IMR-90 (cell line): ENCODE results near the gene RAD51B. TPM values are rescaled to one million over a fixed set of nuclear protein-coding genes. Genes with fewer than 3 reads are reported as not detected.

ENCODE experiments used
- ATAC-seq: fragments of 200-7000 bp; cut with Tn5 transposase; 2 replicates; pipeline ENCODE4 v1.9.1; 2020; ENCODE audit warnings: low read depth, mild to moderate bottlenecking, moderate library complexity
- BruUV-seq: library from RNA; stranded (reverse); fragments of 400-500 nt; replicated peaks from 2 replicates; lab custom pipeline; 2021; lab: Mats Ljungman, UMichigan
- CTCF ChIA-PET: fragments of 300-600 bp; formaldehyde crosslinking; extraction: SDS; loops from one replicate; lab custom pipeline; 2021; ENCODE audit warnings: antibody characterized with exemption; lab: Yijun Ruan, JAX
- POLR2A ChIA-PET: fragments of 300-600 bp; sonication (Branson Sonifier 250); formaldehyde crosslinking; loops from one replicate; lab custom pipeline; 2022; ENCODE audit warnings: antibody characterized with exemption; ENCODE audit not compliant: unreplicated experiment; lab: Charles Lee
- DNase-seq: peaks from one replicate; pipeline ENCODE4 v3.0.0; 2013
- H2AFZ ChIP-seq: replicated peaks from 2 replicates; pipeline ENCODE3; 2013; ENCODE audit warnings: low read length, mild to moderate bottlenecking; ENCODE audit not compliant: poor library complexity
- H2AK5ac ChIP-seq: 2 replicates; pipeline ENCODE4 v1.6.1; 2013; ENCODE audit warnings: low read depth, low read length, inconsistent platforms
- H2AK9ac ChIP-seq: replicated peaks from 2 replicates; pipeline ENCODE3; 2013; ENCODE audit warnings: mild to moderate bottlenecking, low read depth, low read length, moderate library complexity; ENCODE audit not compliant: poor library complexity
- H2BK120ac ChIP-seq: 2 replicates; pipeline ENCODE4 v1.6.1; 2013; ENCODE audit warnings: low read depth, low read length, inconsistent platforms
- H2BK15ac ChIP-seq: 3 replicates; pipeline ENCODE4 v1.6.1; 2013; ENCODE audit warnings: low read depth, low read length, inconsistent platforms
- H2BK20ac ChIP-seq: 2 replicates; pipeline ENCODE4 v1.6.1; 2013; ENCODE audit warnings: low read depth, mild to moderate bottlenecking, inconsistent platforms, low read length, moderate library complexity
- H2BK5ac ChIP-seq: 2 replicates; pipeline ENCODE4 v1.6.1; 2013; ENCODE audit warnings: mild to moderate bottlenecking, low read depth, low read length, inconsistent platforms; ENCODE audit not compliant: poor library complexity, severe bottlenecking
- H3K14ac ChIP-seq: replicated peaks from 2 replicates; pipeline ENCODE4 v1.6.1; 2013; ENCODE audit warnings: low read depth, low read length, inconsistent platforms
- H3K18ac ChIP-seq: 2 replicates; pipeline ENCODE4 v1.6.1; 2013; ENCODE audit warnings: low read depth, low read length, control low read depth
- H3K23ac ChIP-seq: 2 replicates; pipeline ENCODE4 v1.6.1; 2013; ENCODE audit warnings: low read depth, low read length, inconsistent platforms
- H3K27ac ChIP-seq: 2 replicates; pipeline ENCODE4 v1.5.1; 2013; ENCODE audit warnings: mild to moderate bottlenecking, control low read depth, low read length; ENCODE audit not compliant: insufficient read depth
- H3K27me3 ChIP-seq: 2 replicates; pipeline ENCODE4 v1.6.1; 2013; ENCODE audit warnings: low read length; ENCODE audit not compliant: control insufficient read depth, insufficient read depth
- H3K36me3 ChIP-seq: 2 replicates; pipeline ENCODE4 v1.6.1; 2013; ENCODE audit warnings: low read length, mixed read lengths; ENCODE audit not compliant: control insufficient read depth, insufficient read depth
- H3K4ac ChIP-seq: 2 replicates; pipeline ENCODE4 v1.6.1; 2013; ENCODE audit warnings: low read depth, low read length, inconsistent platforms
- H3K4me1 ChIP-seq: 2 replicates; pipeline ENCODE4 v1.6.1; 2013; ENCODE audit warnings: low read length, mixed read lengths; ENCODE audit not compliant: control insufficient read depth, insufficient read depth
- H3K4me2 ChIP-seq: 2 replicates; pipeline ENCODE4 v1.6.1; 2013; ENCODE audit warnings: low read depth, mild to moderate bottlenecking, control low read depth, low read length, moderate library complexity
- H3K4me3 ChIP-seq: 2 replicates; pipeline ENCODE4 v1.5.1; 2013; ENCODE audit warnings: low read depth, mild to moderate bottlenecking, control low read depth, low read length, moderate library complexity; ENCODE audit not compliant: insufficient read depth
- H3K56ac ChIP-seq: 2 replicates; pipeline ENCODE4 v1.6.1; 2013; ENCODE audit warnings: low read length, inconsistent platforms; ENCODE audit not compliant: insufficient read depth; ENCODE audit errors: extremely low read depth
- H3K79me1 ChIP-seq, 2 experiments: 2 replicates each; pipeline ENCODE4 v1.6.1; 2013; ENCODE audit warnings: low read length in 2 of 2, inconsistent platforms in 1 of 2, low read depth in 1 of 2
- H3K9ac ChIP-seq: 2 replicates; pipeline ENCODE4 v1.6.1; 2013; ENCODE audit warnings: low read depth, low read length, control low read depth
- H3K9me1 ChIP-seq: 2 replicates; pipeline ENCODE4 v1.6.1; 2013; ENCODE audit warnings: low read length, inconsistent platforms; ENCODE audit not compliant: insufficient read depth
- H3K9me3 ChIP-seq: 2 replicates; pipeline ENCODE4 v1.6.1; 2013; ENCODE audit warnings: low read length; ENCODE audit not compliant: control insufficient read depth, insufficient read depth
- H4K20me1 ChIP-seq: 2 replicates; pipeline ENCODE4 v1.6.1; 2013; ENCODE audit warnings: low read length, inconsistent platforms; ENCODE audit not compliant: insufficient read depth
- H4K5ac ChIP-seq: 2 replicates; pipeline ENCODE4 v1.6.1; 2013; ENCODE audit warnings: mild to moderate bottlenecking, low read depth, low read length, control low read depth
- H4K8ac ChIP-seq, 2 experiments: 2 replicates each; pipeline ENCODE4 v1.6.1; 2013; ENCODE audit warnings: low read depth in 2 of 2, low read length in 2 of 2, control low read depth in 1 of 2, inconsistent platforms in 1 of 2
- H4K91ac ChIP-seq: 2 replicates; pipeline ENCODE4 v1.6.1; 2013; ENCODE audit warnings: low read depth, low read length, inconsistent platforms; ENCODE audit not compliant: insufficient read depth
- CEBPB ChIP-seq: IDR thresholded peaks from 2 replicates; pipeline ENCODE4 v1.6.1; 2012; ENCODE audit warnings: low read depth, low read length, improper control_type of control experiment
- CTCF ChIP-seq: conservative IDR thresholded peaks from 2 replicates; pipeline ENCODE4 v1.5.1; 2012; ENCODE audit warnings: mild to moderate bottlenecking, low read depth, low read length, improper control_type of control experiment
- ELK1 ChIP-seq: fragments of 150-350 bp; IDR thresholded peaks from 2 replicates; pipeline ENCODE4 v1.6.1; 2016; ENCODE audit warnings: low read depth, mild to moderate bottlenecking, low read length, moderate library complexity, borderline replicate concordance
- FOS ChIP-seq: fragments of 150-350 bp; IDR thresholded peaks from 2 replicates; pipeline ENCODE4 v1.6.1; 2016; ENCODE audit warnings: low read depth, low read length
- MAFK ChIP-seq: IDR thresholded peaks from 2 replicates; pipeline ENCODE4 v1.6.1; 2012; ENCODE audit warnings: low read depth, low read length, improper control_type of control experiment
- MAZ ChIP-seq: IDR thresholded peaks from 2 replicates; pipeline ENCODE4 v1.6.1; 2012; ENCODE audit warnings: low read depth, mild to moderate bottlenecking, low read length, improper control_type of control experiment, moderate library complexity, borderline replicate concordance
- NFE2L2 ChIP-seq: fragments of 150-350 bp; IDR thresholded peaks from 2 replicates; pipeline ENCODE4 v1.6.1; 2016; ENCODE audit warnings: low read depth, mild to moderate bottlenecking, low read length
- RAD21 ChIP-seq: IDR thresholded peaks from 2 replicates; pipeline ENCODE4 v1.6.1; 2012; ENCODE audit warnings: low read length, improper control_type of control experiment
- RFX5 ChIP-seq: IDR thresholded peaks from 2 replicates; pipeline ENCODE4 v1.8.0; 2012; ENCODE audit warnings: low read depth, mild to moderate bottlenecking, low read length, moderate library complexity
- SMC3 ChIP-seq: fragments of 150-350 bp; IDR thresholded peaks from 2 replicates; pipeline ENCODE4 v1.6.1; 2016; ENCODE audit warnings: low read depth, mild to moderate bottlenecking, antibody characterized with exemption, low read length, moderate library complexity
- USF2 ChIP-seq: fragments of 150-350 bp; IDR thresholded peaks from 2 replicates; pipeline ENCODE4 v1.6.1; 2017; ENCODE audit warnings: mild to moderate bottlenecking, antibody characterized with exemption, low read length, low read depth
- WGBS, 2 experiments: methylation state at CpG; one replicate each; pipeline versions ENCODE4 v1.1.5 to v1.1.7; 2013; ENCODE audit warnings: missing lambda C conversion rate in 2 of 2; ENCODE audit not compliant: insufficient read length in 1 of 2; ENCODE audit errors: extremely low coverage in 2 of 2; 5-methylcytosine and 5-hydroxymethylcytosine counted together
- dilution Hi-C: fragments of 300-500 bp; cut with HindIII; formaldehyde crosslinking; loops from one replicate; pipeline ENCODE4 v1.14.3; 2018; ENCODE audit warnings: low sequenced_read_pairs; ENCODE audit not compliant: unreplicated experiment
- in situ Hi-C: fragments of 300-500 bp; cut with MboI; formaldehyde crosslinking; loops from 3 replicates; pipeline ENCODE4 v1.14.3; 2019; ENCODE audit warnings: low sequenced_read_pairs, inconsistent platforms, mixed read lengths
- intact Hi-C: fragments of 100-400 bp; cut with micrococcal nuclease; formaldehyde crosslinking; loops from 2 replicates; pipeline ENCODE4 v1.10.0; 2022
- polyA plus RNA-seq, 3 experiments: library from polyadenylated mRNA; depleted of rRNA; stranded (reverse); fragments of >200 nt; gene quantifications; 2 replicates each; pipeline ENCODE4 v1.2.3, GENCODE V29; 2012; ENCODE audit warnings: low replicate concordance in 1 of 3
- total RNA-seq: library from RNA; depleted of rRNA; stranded (reverse); fragments of >200 nt; gene quantifications from 2 replicates; pipeline ENCODE4 v1.2.3, GENCODE V29; 2012

RAD51B gene
- total and polyA plus RNA-seq, 2 of the 4 experiments (the other 2 are of a cell fraction): 5.1 to 18.8 TPM

- no peak for TF ChIP-seq RAD21
Measured at GRCh38 chr14:68109132-68109900, 289.7 kb downstream of the RAD51B start (continued).

GRCh38 chr14:68111097-68111852 is 291.7 kb downstream of the RAD51B start:
- Histone ChIP-seq H4K20me1 (no peaks in the 10 kb centered on the region), H2BK20ac (peak overlapping the region; percentile 12; the same call in 1 of the 2 replicates), H3K36me3 (no peaks in the 10 kb centered on the region), H2BK5ac (no peak overlapping the region), H3K9me3 (no peaks in the 10 kb centered on the region), H4K91ac (no peak overlapping the region), H4K5ac (no peak overlapping the region), H3K23ac (no peak overlapping the region; the same call in 1 of the 2 replicates), H3K56ac (no peak overlapping the region), H3K79me1 (no peaks in the 10 kb centered on the region), H3K9ac (no peak overlapping the region), H3K18ac (no peak overlapping the region), H2AFZ (no peak overlapping the region), H2BK120ac (no peak overlapping the region), H4K8ac (no peak overlapping the region), H2AK9ac (no peak overlapping the region), H3K9me1 (no peaks in the 10 kb centered on the region), H3K4ac (no peak overlapping the region), H2BK15ac (no peak overlapping the region), H3K27ac (no peak overlapping the region), H3K14ac (no peak overlapping the region), H3K27me3 (no peaks in the 10 kb centered on the region), H3K4me2 (no peak overlapping the region), H2AK5ac (no peak overlapping the region), H3K4me1 (peaks cover 2% of the 10 kb centered on the region; the same call in 1 of the 2 replicates), H3K4me3 (no peak overlapping the region)
- no TSS peak for BruUV-seq
- 30% methylated on average over 2 of the region's 5 CpGs; no CpG with 5 or more reads in 1 of the 2 experiments for WGBS, 2 experiments
- in situ Hi-C loops: no loop called here
- ATAC-seq: no peak
- dilution Hi-C loops: no loop called here
- ChIA-PET POLR2A (no interaction called here), CTCF (no interaction called here)
- intact Hi-C loops: no loop called here
- DNase-seq: no peak
- no peak for TF ChIP-seq MAZ
- no peak for TF ChIP-seq RFX5
- TF ChIP-seq FOS: no peak
- TF ChIP-seq SMC3: no peak
- no peak for TF ChIP-seq MAFK
- no peak for TF ChIP-seq USF2
- TF ChIP-seq NFE2L2: no peak
- no peak for TF ChIP-seq CTCF
- no peak for TF ChIP-seq CEBPB
- TF ChIP-seq ELK1: no peak
